Activated CD8-positive, alpha-beta memory T cell treated with anti-CD3 and anti-CD28 coated beads for 24 hours (primary cell): ENCODE results near the gene FRMD3.

Experiments
- DNase-seq: peaks from one replicate; pipeline ENCODE4 v3.0.0-alpha.2; 2020

FRMD3 gene

GRCh38 chr9:83472221-83472665 lies 66.0 kb downstream of the FRMD3 start:
- DNase-seq: no peak

DNA sequence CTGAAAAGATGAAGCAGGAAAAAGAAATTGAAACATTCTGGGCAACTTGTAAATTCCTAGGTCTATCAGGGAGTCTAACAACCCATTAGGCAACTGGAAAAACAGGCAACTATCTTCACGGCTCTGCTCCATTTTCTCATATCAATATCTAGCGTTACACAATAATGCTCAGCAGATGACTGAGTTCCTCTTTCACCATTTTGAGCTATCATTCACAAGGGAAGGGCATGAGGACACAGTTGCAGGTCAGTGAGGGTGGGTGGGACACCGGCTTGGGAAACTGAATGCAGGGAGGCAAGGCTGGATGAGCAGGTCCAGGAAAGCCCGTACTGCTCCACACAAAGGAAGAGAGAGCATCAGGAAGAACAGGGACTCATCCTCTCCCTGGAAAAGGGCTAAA lies 67.0 kb downstream of the FRMD3 start:
- no peak for DNase-seq

DNA sequence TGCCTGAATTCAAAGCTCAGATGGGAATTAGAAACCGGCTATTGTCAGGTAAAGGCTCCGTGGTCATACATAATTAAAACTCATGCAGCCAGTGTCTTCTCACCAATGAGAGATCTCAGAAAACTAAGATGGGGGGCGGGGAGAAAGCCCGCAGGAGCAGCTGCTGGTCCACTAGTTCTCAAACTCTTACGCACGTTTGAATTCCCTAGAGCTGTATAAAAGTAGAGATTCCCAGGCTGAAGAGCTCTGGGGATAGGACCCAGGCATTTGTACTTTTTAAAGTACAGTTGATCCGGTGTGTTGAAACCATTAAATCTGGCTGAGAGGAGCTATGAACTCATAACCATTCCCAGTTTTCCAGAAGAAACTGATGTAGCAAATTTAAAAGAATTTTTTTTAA lies 68.5 kb downstream of the FRMD3 start:
- no peak for DNase-seq

DNA sequence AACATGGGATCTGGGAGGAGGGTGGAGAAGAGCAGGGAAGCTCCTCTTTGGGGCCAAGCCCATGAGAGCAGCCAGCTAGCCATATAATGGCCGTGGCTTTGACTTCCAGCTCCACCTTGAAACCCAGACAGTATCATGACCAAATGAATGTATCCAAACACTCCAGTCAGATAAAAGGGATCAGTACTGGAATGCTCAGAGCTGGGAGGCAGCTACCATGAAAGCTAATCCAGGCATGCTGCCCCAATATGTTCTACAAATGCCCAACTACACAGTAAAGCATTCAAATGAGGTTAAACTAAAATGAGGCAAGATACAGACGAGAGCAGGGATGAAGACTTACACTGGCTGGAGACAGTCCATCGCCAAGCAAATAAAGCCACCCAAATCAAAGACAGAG lies 69.4 kb downstream of the FRMD3 start:
- DNase-seq: no peak

DNA sequence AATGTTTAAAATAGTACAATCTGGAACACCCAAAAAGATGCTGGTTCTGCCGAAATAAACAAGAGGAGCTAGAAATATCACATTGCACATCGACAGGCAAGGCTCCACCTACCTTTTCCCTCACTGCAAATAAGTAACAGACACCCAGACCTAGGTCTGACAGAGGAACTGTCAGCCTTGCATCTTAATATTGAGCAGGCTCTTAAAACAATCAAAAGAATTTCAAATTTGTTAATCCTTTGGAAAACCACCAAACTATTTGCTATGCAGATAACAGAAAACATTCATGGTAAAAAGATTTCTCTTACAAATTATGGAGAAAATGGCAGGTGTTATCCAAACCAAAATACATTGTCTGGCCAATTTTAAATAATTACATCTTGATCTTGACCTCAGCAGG lies 71.3 kb downstream of the FRMD3 start:
- no peak for DNase-seq

- DNase-seq: no peak
Observed at GRCh38 chr9:83466351-83466750, 71.8 kb downstream of the FRMD3 start.

DNA sequence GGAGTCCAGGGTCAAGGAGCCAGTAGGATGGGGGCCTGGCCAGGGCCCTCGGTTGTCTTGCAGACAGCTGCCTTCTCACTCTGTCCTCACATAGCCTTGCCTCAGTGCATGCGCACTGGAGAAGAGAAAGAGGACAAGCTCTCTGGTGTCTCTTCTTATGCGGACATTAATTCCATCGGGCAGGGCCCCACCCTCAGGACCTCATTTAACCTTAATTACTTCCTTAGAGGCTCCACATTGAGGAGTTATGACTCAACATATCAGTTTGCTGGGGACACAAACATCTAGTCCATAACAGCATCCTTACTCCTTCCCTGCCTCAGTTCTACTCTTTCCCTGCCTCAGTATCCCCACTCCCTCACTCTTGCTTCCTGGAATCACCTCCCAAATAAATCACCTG lies 78.4 kb downstream of the FRMD3 start:
- no peak for DNase-seq

DNA sequence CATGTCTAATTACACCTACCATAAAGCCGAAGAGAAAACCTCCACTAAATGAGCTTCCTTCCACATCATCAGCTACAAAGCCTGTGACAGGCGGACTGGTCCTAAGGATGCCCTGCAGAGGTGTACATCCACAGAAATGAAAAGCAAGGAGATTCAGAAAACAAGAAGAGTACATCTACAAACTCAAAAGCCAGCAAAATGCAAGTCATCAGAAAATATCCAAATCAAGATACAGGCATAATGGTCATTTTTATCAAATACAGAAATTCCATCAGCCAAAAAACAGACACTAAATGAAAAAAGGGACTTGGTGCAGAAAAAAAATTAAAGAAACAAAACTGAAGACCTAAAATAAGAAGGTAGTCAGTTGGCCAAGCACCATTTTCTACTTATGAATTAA lies 79.7 kb downstream of the FRMD3 start:
- DNase-seq: no peak

GRCh38 chr9:83457005-83457404 lies 81.2 kb downstream of the FRMD3 start:
- no peak for DNase-seq

GRCh38 chr9:83456226-83456625 lies 82.0 kb downstream of the FRMD3 start:
- no peak for DNase-seq

GRCh38 chr9:83454076-83454475 lies 84.1 kb downstream of the FRMD3 start:
- no peak for DNase-seq

DNA sequence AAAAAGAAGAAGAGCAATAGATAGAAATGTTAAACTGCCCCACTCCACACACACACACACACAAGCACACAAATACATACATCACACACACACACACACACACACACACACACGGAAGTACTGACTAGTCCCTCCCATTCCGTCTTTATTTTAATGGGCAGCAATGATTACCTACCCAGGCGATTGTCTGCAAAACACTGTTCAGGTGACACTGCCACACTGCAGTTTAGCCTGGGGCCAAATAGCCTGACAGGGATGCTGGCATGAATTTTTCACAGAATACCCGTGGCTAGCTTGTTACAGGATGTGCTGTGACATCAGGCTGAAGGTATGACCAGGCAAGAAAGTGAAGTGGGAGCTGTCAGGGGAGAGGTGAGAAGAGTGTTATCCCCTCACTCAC lies 86.9 kb downstream of the FRMD3 start:
- no peak for DNase-seq

- DNase-seq: no peak
Observed at GRCh38 chr9:83449983-83450382, 88.2 kb downstream of the FRMD3 start.

DNA sequence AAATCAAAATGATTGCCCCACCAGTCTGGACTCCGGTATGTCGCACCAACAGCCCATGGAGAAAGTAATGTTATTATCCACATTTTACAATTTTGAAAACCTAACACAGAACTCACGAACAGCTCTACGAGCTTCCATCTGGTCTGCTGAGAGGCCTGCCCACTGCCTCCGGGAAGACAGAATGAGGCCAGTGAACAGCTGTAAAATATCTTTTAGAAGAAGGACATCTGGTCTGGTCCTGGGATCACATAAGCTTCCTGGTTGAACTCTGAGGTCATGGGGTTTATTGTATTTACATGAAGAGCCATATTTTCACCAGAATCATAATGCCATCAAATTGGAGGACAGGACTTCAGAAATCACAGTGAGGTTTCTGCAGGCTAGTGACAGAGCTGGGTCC lies 89.0 kb downstream of the FRMD3 start:
- no peak for DNase-seq

DNA sequence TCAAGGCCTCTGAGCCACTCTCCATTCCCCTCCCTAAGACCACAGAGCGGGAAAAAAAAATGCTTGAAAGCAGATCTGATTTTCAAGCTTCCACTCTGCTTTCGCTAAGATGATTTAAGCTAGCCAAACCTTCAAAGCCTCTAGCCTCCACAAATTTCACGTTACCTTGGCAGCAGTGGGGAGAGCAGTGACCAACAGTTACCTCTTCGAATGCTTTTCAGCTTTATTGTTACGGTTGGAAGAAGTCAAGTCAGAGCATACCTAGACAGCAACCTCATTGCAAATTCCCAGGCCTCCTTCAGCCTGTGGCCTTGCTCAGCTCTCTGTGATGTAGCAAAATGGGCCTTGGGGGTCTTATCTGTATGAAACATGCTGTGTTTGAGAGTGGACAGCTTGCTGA lies 89.6 kb downstream of the FRMD3 start:
- DNase-seq: no peak

DNA sequence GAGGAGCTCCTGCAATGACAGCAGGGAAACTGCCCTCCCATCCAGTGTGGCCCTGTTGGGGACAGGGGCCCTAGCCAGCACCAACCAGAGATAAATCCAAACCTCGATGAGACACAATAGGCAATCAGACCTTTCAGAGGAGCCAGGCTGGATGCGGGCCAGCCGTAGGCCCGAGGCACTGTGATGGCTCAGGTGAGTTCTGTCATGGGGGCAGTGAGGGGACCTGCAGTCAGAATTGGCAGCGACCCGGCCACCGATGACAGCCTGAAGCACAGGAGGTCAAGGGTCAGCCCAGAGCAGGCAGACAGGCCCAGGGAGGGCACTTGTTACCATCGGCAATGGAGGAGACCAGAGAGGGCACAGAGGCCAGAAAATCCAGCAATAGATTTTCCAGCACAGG lies 90.8 kb downstream of the FRMD3 start:
- DNase-seq: no peak

- no peak for DNase-seq
Observed at GRCh38 chr9:83445703-83446265, 92.4 kb downstream of the FRMD3 start.

GRCh38 chr9:83444110-83444509 lies 94.1 kb downstream of the FRMD3 start:
- no peak for DNase-seq

DNA sequence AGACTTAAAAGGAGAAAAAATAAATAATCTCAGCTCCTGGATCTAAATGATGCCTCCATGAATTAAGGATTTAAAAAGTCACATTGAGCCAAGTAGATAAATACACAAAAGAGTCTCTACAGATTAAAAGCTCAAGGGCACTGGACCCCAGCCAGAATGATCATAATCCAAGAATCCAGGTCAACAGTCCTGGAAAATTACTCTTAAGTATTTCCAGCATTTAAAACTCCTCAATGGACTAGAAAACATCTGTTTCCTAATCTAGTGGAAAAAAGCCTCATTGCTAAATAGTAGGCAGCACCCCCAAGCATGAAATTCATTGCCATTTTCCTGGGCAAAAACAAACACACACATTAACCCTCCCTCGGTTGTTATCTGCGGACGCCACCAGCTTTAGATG lies 96.8 kb downstream of the FRMD3 start:
- no peak for DNase-seq

DNA sequence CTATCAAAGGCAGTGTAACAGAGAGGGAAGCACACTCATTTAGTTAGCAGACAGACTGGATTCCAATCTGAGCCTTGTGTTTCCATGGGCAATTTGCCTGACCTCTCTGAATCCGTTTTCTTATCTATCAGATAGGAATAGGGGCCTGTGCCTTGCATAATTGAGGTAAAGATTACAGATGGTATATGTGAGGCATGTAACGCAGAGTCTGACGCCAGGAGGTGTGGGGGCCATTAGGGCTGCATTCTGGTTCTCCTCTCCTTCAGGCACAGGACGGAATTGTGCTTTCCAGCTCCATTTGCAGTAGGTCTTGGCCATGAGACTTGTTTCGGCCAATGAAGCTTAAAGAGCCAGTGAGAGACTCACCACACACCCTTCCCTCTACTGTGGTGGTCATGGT lies 97.6 kb downstream of the FRMD3 start:
- no peak for DNase-seq

GRCh38 chr9:83435301-83435700 lies 102.9 kb downstream of the FRMD3 start:
- no peak for DNase-seq

DNA sequence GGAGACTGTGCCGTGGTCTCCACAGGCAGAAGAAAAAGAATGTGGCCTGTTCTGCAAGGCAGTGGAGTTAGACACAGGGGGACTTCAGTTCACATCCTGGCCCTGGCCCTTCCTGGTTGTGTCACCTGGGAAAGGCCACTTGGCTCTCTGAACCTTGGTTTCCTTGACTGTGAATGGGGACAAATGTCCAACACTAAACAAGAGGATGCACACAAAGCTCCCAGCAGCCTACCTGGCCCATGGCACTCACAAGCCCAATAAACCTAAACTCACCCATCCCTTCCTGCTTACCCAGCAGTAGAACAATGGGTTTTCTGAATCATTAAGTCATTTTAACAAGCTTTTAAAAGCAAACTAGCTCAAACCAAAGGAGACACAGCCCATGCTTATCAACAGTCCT lies 103.9 kb downstream of the FRMD3 start:
- no peak for DNase-seq

GRCh38 chr9:83433846-83434245 lies 104.4 kb downstream of the FRMD3 start:
- no peak for DNase-seq

GRCh38 chr9:83432877-83433550 lies 105.2 kb downstream of the FRMD3 start:
- DNase-seq: no peak

GRCh38 chr9:83432104-83432627 lies 106.0 kb downstream of the FRMD3 start:
- DNase-seq: no peak
